Nephron progenitor cell (in vitro differentiated cells): ENCODE measurements around the gene LMOD2.

Experiments
- DNase-seq: peaks from one replicate; pipeline ENCODE4 v3.0.0; 2021
- H3K27ac Mint-ChIP-seq: 2 replicates; pipeline ENCODE4 v1.8.0; 2021; ENCODE audit warnings: mild to moderate bottlenecking, moderate library complexity, mixed read lengths
- H3K27me3 Mint-ChIP-seq: 2 replicates; pipeline ENCODE4 v1.8.0; 2021; ENCODE audit warnings: mild to moderate bottlenecking, low read depth, mixed read lengths; ENCODE audit not compliant: poor library complexity
- H3K36me3 Mint-ChIP-seq: 2 replicates; pipeline ENCODE4 v1.8.0; 2021; ENCODE audit warnings: low read depth, mixed read lengths
- H3K4me1 Mint-ChIP-seq: 2 replicates; pipeline ENCODE4 v1.8.0; 2021; ENCODE audit warnings: mixed read lengths
- H3K4me3 Mint-ChIP-seq: 2 replicates; pipeline ENCODE4 v1.8.0; 2021; ENCODE audit warnings: mild to moderate bottlenecking, moderate library complexity, mixed read lengths
- H3K9me3 Mint-ChIP-seq: 2 replicates; pipeline ENCODE4 v1.8.0; 2021; ENCODE audit warnings: mild to moderate bottlenecking, moderate library complexity, mixed read lengths
- CTCF ChIP-seq: fragments of 200-600 bp; sonication (generic); IDR thresholded peaks from 2 replicates; pipeline ENCODE4 v1.5.0; 2021; ENCODE audit warnings: antibody characterized with exemption

LMOD2 gene

DNA sequence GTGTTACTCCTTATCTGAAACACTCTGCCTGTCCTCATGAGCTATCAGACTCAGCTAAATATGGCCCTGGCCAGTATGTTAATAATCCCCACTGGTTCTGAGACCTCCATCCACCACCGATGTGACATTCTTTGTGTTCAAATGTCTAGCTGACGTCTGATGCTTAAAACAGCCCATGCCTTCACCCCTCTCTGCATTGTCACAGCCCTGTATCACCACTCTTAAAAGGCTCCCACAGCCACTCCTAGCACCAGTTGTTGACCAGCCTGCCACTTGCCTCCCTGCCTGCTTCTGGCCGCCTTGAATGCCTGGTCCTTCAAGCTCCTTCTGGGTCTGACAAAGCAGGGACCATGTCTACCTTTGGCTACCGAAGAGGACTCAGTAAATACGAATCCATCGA lies at the start of gene LMOD2:
LMOD2 (plus strand) TSS at position 253 of the 400 bp plus-strand sequence; CDS start at position 351, 98 bp downstream.
- peaks cover 5% of the 10 kb centered on the region for H3K27me3 Mint-ChIP-seq
- H3K4me3 Mint-ChIP-seq = no peak within 1 kb of the TSS
- TF ChIP-seq CTCF = no peak
- no peak within 1 kb of the TSS for H3K27ac Mint-ChIP-seq
- no peaks in the 10 kb centered on the region for H3K36me3 Mint-ChIP-seq
- DNase-seq = no peak
- H3K9me3 Mint-ChIP-seq = no peaks in the 10 kb centered on the region
- H3K4me1 Mint-ChIP-seq = peaks cover 15% of the 10 kb centered on the region

DNA sequence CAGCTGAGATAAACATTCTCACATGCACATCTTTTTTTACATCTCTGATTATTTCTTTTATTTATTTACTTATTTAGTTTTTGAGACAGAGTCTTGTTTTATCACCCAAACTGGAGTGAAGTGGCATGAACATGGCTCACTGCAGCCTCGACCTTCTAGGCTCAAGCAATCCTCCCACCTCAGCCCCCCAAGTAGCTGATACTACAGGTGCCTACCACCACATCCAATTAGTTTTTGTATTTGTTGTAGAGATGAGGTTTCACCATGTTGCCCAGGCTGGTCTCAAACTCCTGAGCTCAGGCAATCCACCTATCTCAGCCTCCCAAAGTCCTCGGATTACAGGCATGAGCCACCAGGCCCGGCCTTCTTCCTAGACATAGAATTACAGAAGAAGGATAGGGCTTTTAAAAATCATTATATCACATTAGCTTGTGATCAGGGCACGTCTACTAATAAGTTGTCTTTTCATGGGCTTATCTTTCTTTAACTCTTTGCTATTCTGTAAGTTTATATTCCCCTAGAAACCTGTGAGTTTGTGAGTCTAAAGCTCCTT lies 48.2 kb upstream of the LMOD2 start:
- no peak for TF ChIP-seq CTCF
- Mint-ChIP-seq H3K4me1 (peaks cover 8% of the 10 kb centered on the region), H3K36me3 (no peaks in the 10 kb centered on the region), H3K9me3 (no peaks in the 10 kb centered on the region), H3K27me3 (no peaks in the 10 kb centered on the region), H3K4me3 (no peak overlapping the region), H3K27ac (no peak overlapping the region)
- DNase-seq = no peak

GRCh38 chr7:123608991-123609882 lies 46.4 kb upstream of the LMOD2 start:
- DNase-seq = no peak
- H3K9me3 Mint-ChIP-seq = no peaks in the 10 kb centered on the region
- no peaks in the 10 kb centered on the region for H3K27me3 Mint-ChIP-seq
- no peak for TF ChIP-seq CTCF
- H3K4me3 Mint-ChIP-seq = no peak overlapping the region
- H3K4me1 Mint-ChIP-seq = peaks cover 8% of the 10 kb centered on the region
- H3K36me3 Mint-ChIP-seq = no peaks in the 10 kb centered on the region
- H3K27ac Mint-ChIP-seq = no peak overlapping the region

DNA sequence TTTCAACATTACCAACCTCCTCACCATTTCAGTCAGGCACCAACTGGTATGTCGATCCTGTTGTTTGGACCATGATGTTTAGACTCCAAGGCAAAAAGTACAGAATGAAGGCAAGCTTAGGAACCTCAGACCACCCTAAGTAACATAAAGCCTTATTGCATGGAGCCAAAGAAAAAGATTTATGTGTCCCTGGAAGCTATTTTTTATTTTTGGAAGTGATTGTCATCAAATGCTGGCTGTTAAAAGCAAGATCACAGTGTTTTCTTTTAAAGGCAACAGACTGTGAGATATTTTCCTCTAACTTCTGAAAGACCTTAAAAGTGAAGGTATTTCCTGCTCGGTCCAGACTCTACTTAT lies 45.8 kb upstream of the LMOD2 start:
- Mint-ChIP-seq H3K4me3 (no peak overlapping the region), H3K4me1 (peaks cover 8% of the 10 kb centered on the region), H3K27ac (no peak overlapping the region), H3K27me3 (no peaks in the 10 kb centered on the region), H3K36me3 (no peaks in the 10 kb centered on the region), H3K9me3 (no peaks in the 10 kb centered on the region)
- TF ChIP-seq CTCF = no peak
- DNase-seq = no peak

DNA sequence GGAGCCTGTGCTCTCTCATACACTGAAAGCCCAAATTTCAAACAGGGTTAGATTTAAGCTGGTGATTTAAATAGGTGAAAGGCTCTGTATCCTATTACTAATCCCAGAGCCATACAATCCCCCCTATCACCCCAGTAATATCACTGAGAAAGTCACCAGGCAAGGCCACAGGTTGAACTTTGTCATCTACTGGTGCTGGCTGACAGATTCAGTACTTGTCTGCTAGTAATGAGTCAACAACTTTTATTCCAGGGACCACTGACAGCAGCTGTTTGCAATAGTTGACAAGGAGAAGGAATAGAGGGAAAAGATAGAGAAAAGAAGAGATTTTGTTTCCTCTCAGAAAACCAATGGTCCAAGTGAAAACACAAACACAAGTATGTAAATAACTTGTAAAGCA lies 43.6 kb upstream of the LMOD2 start:
- Mint-ChIP-seq H3K4me3 (no peak overlapping the region), H3K27me3 (no peaks in the 10 kb centered on the region), H3K36me3 (no peaks in the 10 kb centered on the region), H3K27ac (no peak overlapping the region), H3K4me1 (peaks cover 8% of the 10 kb centered on the region), H3K9me3 (no peaks in the 10 kb centered on the region)
- no peak for DNase-seq
- no peak for TF ChIP-seq CTCF

DNA sequence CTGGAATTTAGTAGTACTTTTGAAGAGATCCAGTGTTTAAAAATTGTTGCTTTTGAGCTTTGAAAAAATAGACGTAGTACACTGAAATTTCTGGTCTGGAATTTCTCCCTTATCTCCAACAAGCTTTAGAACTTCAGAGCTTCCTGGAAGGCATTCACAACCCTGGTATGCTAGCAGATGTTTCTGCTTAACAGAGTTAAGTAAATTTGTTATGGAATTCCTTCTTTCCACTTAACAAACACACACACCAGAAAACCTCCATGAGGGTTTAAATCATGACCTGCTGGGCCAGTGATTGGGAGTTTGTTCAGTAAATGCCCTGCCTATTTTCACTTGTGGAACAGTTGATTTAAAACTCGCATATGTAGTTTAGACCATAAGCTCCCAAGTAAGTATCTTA lies 40.3 kb upstream of the LMOD2 start:
- H3K27ac Mint-ChIP-seq = no peak overlapping the region
- DNase-seq = no peak
- H3K4me3 Mint-ChIP-seq = no peak overlapping the region
- no peaks in the 10 kb centered on the region for H3K9me3 Mint-ChIP-seq
- no peaks in the 10 kb centered on the region for H3K27me3 Mint-ChIP-seq
- no peak for TF ChIP-seq CTCF
- no peaks in the 10 kb centered on the region for H3K36me3 Mint-ChIP-seq
- H3K4me1 Mint-ChIP-seq = peaks cover 8% of the 10 kb centered on the region
